Astrocyte of the hippocampus (primary cell): Measurements from ENCODE around the gene GFPT2.

Experiments used
- DNase-seq: peaks from one replicate; pipeline ENCODE4 v3.0.0; 2011; ENCODE audit warnings: low read depth, low spot score

The GFPT2 gene

GRCh38 chr5:180378438-180379344 lies 25.6 kb upstream of the GFPT2 start:
- no peak for DNase-seq

- DNase-seq = no peak
Measured at GRCh38 chr5:180377556-180378197, 24.5 kb upstream of the GFPT2 start.

GRCh38 chr5:180376511-180376910 lies 23.4 kb upstream of the GFPT2 start:
- DNase-seq = no peak

GRCh38 chr5:180375955-180376354 lies 22.8 kb upstream of the GFPT2 start:
- no peak for DNase-seq

GRCh38 chr5:180375291-180375690 lies 22.2 kb upstream of the GFPT2 start:
- no peak for DNase-seq

GRCh38 chr5:180373870-180374269 lies 20.7 kb upstream of the GFPT2 start:
- DNase-seq = no peak

- no peak for DNase-seq
Measured at GRCh38 chr5:180373454-180373853, 20.3 kb upstream of the GFPT2 start.

GRCh38 chr5:180371949-180372348 lies 18.8 kb upstream of the GFPT2 start:
- no peak for DNase-seq

- DNase-seq = no peak
Measured at GRCh38 chr5:180370861-180371641, 17.9 kb upstream of the GFPT2 start.

- DNase-seq = no peak
Measured at GRCh38 chr5:180367991-180368390, 14.9 kb upstream of the GFPT2 start.

- DNase-seq = no peak
Measured at GRCh38 chr5:180367300-180367699, 14.2 kb upstream of the GFPT2 start.

GRCh38 chr5:180366326-180366725 lies 13.2 kb upstream of the GFPT2 start:
- peak; percentile 31 for DNase-seq

GRCh38 chr5:180365829-180366228 lies 12.7 kb upstream of the GFPT2 start:
- no peak for DNase-seq

GRCh38 chr5:180364306-180364856 lies 11.2 kb upstream of the GFPT2 start:
- DNase-seq = no peak

- no peak for DNase-seq
Measured at GRCh38 chr5:180360078-180360957, 7.2 kb upstream of the GFPT2 start.

GRCh38 chr5:180358694-180359093 lies 5.6 kb upstream of the GFPT2 start:
- no peak for DNase-seq

- DNase-seq = no peak
Measured at GRCh38 chr5:180358179-180358578, 5.0 kb upstream of the GFPT2 start.

GRCh38 chr5:180354966-180355365 lies 1.8 kb upstream of the GFPT2 start:
- DNase-seq = no peak

GRCh38 chr5:180353980-180354452 lies 880 bp upstream of the GFPT2 start:
- no peak for DNase-seq

GRCh38 chr5:180352116-180353047 lies 754 bp downstream of the GFPT2 start:
- peak; percentile 56 for DNase-seq
